Nephron progenitor cell (in vitro differentiated cells): ENCODE data around the gene ROR2.

Experiments
- DNase-seq: peaks from one replicate; pipeline ENCODE4 v3.0.0; 2021
- H3K27ac Mint-ChIP-seq: 2 replicates; pipeline ENCODE4 v1.8.0; 2021; ENCODE audit warnings: mild to moderate bottlenecking, moderate library complexity, mixed read lengths
- H3K27me3 Mint-ChIP-seq: 2 replicates; pipeline ENCODE4 v1.8.0; 2021; ENCODE audit warnings: mild to moderate bottlenecking, low read depth, mixed read lengths; ENCODE audit not compliant: poor library complexity
- H3K36me3 Mint-ChIP-seq: 2 replicates; pipeline ENCODE4 v1.8.0; 2021; ENCODE audit warnings: low read depth, mixed read lengths
- H3K4me1 Mint-ChIP-seq: 2 replicates; pipeline ENCODE4 v1.8.0; 2021; ENCODE audit warnings: mixed read lengths
- H3K4me3 Mint-ChIP-seq: 2 replicates; pipeline ENCODE4 v1.8.0; 2021; ENCODE audit warnings: mild to moderate bottlenecking, moderate library complexity, mixed read lengths
- H3K9me3 Mint-ChIP-seq: 2 replicates; pipeline ENCODE4 v1.8.0; 2021; ENCODE audit warnings: mild to moderate bottlenecking, moderate library complexity, mixed read lengths
- TF ChIP-seq, protein P1 (sequence below): fragments of 200-600 bp; sonication (generic); IDR thresholded peaks from 2 replicates; pipeline ENCODE4 v1.5.0; 2021; ENCODE audit warnings: antibody characterized with exemption

ROR2 gene

DNA sequence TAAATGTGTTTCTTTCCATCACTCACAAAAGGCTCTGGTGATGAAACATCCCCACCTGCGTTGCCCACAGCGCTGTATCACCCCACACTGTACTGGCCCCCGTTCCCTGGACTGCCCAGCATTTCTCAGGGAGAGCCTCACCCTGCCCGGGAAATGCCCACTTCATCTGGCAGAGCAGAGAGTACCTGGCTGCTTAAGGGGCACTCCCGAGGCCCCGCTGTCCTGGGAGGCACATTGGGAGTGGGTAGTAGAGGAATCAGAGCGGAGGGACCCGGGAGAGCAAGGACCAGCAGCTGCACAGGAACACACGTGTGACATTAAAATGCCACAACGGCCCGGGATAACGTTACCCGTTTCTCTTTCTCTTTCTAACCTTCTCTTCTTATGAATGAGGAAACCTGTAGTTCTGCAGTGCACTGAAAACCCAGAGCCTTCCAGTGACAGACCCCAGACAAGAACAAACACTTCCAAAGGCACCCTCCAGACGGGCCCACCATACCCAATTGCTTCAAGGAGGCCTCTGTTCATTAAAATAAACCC lies 110.0 kb downstream of the ROR2 start:
- H3K27ac Mint-ChIP-seq: peak overlapping the region; percentile 47
- peaks cover 2% of the 10 kb centered on the region for H3K27me3 Mint-ChIP-seq
- no peaks in the 10 kb centered on the region for H3K36me3 Mint-ChIP-seq
- TF ChIP-seq, protein P1, sequence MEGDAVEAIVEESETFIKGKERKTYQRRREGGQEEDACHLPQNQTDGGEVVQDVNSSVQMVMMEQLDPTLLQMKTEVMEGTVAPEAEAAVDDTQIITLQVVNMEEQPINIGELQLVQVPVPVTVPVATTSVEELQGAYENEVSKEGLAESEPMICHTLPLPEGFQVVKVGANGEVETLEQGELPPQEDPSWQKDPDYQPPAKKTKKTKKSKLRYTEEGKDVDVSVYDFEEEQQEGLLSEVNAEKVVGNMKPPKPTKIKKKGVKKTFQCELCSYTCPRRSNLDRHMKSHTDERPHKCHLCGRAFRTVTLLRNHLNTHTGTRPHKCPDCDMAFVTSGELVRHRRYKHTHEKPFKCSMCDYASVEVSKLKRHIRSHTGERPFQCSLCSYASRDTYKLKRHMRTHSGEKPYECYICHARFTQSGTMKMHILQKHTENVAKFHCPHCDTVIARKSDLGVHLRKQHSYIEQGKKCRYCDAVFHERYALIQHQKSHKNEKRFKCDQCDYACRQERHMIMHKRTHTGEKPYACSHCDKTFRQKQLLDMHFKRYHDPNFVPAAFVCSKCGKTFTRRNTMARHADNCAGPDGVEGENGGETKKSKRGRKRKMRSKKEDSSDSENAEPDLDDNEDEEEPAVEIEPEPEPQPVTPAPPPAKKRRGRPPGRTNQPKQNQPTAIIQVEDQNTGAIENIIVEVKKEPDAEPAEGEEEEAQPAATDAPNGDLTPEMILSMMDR: no peak
- DNase-seq: no peak
- H3K4me1 Mint-ChIP-seq: peaks cover 100% of the 10 kb centered on the region
- H3K4me3 Mint-ChIP-seq: no peak overlapping the region
- H3K9me3 Mint-ChIP-seq: no peaks in the 10 kb centered on the region

DNA sequence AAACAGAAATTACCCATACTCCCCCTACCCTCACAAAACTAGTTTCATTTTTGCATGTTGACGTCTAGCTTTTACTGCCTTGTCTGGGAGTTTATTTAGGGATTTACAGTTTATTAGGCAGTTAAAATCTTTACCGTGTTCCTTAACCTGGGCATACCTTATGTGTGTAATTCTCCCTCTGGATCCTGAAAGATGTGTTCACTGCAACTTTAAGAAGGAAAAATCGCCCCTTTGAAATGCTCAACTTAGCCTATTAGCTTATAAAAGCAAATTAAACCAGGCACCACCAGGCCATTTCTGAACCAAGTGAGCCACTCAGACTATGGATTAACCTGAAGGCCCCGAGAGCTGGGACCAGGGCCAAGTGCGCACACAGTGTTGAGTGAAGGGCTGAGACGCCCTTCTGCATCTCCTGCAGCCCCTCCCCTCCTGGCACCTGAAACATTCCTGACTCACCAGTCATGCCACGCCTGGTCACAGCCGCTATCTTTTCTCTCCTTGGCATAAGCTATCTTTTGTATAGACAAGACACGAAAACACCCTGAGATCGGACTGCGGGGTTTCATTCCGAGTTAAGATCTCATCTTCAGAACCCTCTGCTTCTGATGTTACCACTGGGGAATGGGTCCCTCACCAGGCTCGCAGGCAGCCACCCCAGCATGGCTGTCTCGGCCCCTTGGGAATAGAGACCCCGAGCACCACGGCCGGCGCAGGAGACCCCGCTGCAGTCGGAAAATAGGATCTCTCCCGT lies 111.9 kb downstream of the ROR2 start:
- peak overlapping the region; percentile 6 for H3K4me3 Mint-ChIP-seq
- peaks cover 2% of the 10 kb centered on the region for H3K27me3 Mint-ChIP-seq
- no peak for DNase-seq
- TF ChIP-seq, protein P1: no peak
- H3K27ac Mint-ChIP-seq: peak overlapping the region; percentile 93
- H3K36me3 Mint-ChIP-seq: no peaks in the 10 kb centered on the region
- peaks cover 100% of the 10 kb centered on the region for H3K4me1 Mint-ChIP-seq
- H3K9me3 Mint-ChIP-seq: no peaks in the 10 kb centered on the region

DNA sequence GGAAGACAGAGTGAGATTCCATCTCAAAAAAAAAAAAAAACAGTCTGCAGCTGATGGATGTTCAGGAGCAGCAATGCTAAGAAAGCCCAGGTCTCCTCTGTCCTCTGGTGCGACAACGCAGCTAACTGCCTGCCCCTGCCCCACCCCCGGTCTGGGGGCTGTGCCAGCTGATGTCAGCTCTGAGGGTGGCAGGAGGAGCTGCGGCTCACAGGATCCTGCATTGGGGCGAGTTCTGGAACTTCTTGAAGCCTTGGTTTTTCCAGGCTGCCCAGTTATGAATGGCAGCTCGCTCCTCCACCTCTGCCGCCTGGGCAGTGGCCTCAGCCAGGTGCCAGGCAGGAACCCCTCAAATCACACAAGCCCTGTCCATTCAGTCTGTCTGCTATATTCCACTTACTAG lies 113.5 kb downstream of the ROR2 start:
- TF ChIP-seq, protein P1: no peak
- no peaks in the 10 kb centered on the region for H3K9me3 Mint-ChIP-seq
- peak overlapping the region; percentile 98 for H3K27ac Mint-ChIP-seq
- no peak for DNase-seq
- H3K4me1 Mint-ChIP-seq: peaks cover 99% of the 10 kb centered on the region
- peaks cover 2% of the 10 kb centered on the region for H3K27me3 Mint-ChIP-seq
- no peak overlapping the region for H3K4me3 Mint-ChIP-seq
- no peaks in the 10 kb centered on the region for H3K36me3 Mint-ChIP-seq

DNA sequence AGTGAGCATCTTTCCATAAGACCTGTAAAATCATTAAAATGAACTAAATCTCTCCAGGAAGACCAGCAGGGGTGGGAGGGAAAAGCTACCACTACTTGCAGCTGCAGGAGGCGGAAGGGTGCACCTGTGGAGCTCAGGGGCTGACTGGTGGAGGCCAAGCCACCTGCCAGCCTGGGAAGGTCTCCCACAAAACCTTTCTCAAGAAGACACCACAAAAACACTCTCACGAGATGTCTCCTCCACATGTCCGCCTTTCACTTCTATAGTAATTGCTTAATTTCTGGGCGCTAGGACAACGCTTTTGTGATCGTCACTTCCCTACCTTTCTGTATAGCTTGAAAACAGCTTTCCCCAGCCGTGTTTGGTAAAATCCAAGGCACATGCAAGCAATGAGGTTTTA lies 114.4 kb downstream of the ROR2 start:
- peaks cover under 1% of the 10 kb centered on the region for H3K36me3 Mint-ChIP-seq
- peaks cover 2% of the 10 kb centered on the region for H3K27me3 Mint-ChIP-seq
- TF ChIP-seq, protein P1: no peak
- peak overlapping the region; percentile 98 for H3K27ac Mint-ChIP-seq
- no peaks in the 10 kb centered on the region for H3K9me3 Mint-ChIP-seq
- no peak for DNase-seq
- H3K4me1 Mint-ChIP-seq: peaks cover 92% of the 10 kb centered on the region
- H3K4me3 Mint-ChIP-seq: peak overlapping the region; percentile 66

DNA sequence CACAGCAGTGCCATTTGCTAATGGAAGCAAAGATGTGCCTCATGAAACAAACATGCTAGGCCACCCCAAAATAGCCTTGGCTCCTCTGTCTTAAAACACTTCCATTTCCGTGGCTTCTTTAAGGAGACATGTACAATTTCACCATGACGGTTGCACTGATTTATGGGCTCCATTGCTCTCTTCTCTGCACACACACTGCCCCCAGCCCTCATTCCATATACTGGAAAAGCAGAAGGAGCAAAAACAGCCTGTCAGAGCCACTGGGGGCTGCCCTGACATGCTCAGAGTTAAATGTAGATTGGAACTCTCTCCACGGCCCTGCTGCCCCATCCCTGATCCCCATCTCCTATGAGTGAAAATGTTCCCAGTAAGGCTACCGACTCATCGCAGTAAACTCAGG lies 114.8 kb downstream of the ROR2 start:
- TF ChIP-seq, protein P1: no peak
- H3K36me3 Mint-ChIP-seq: peaks cover 4% of the 10 kb centered on the region
- no peaks in the 10 kb centered on the region for H3K9me3 Mint-ChIP-seq
- H3K4me3 Mint-ChIP-seq: peak overlapping the region; percentile 66
- no peak for DNase-seq
- H3K27me3 Mint-ChIP-seq: peaks cover 2% of the 10 kb centered on the region
- peaks cover 92% of the 10 kb centered on the region for H3K4me1 Mint-ChIP-seq
- H3K27ac Mint-ChIP-seq: peak overlapping the region; percentile 98

DNA sequence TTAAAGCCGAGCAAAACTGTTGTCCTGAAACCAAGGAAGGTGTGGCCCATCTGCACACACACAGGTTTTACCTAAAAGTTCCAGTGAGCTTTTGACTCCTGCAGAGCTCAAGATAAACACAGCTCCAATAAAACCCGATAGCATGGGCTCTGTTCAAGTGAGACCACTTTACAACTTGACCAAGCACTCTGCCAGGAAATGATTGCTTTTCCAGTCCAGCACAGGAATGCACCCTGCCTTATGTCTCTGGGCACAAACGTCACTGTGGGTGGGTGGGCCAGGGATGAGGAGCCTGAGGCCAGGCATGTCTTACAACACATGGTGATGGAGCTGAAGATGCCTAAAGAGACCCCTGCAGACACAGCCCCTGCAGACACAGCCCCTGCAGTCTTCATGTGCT lies 115.3 kb downstream of the ROR2 start:
- TF ChIP-seq, protein P1: no peak
- H3K27ac Mint-ChIP-seq: peak overlapping the region; percentile 98
- no peaks in the 10 kb centered on the region for H3K9me3 Mint-ChIP-seq
- H3K4me3 Mint-ChIP-seq: peak overlapping the region; percentile 66
- peaks cover 6% of the 10 kb centered on the region for H3K36me3 Mint-ChIP-seq
- DNase-seq: peak; percentile 42
- H3K27me3 Mint-ChIP-seq: peaks cover 2% of the 10 kb centered on the region
- peaks cover 92% of the 10 kb centered on the region for H3K4me1 Mint-ChIP-seq
